Subcutaneous adipose tissue (tissue), 4 donors: Measurements from ENCODE around the gene ETFDH. TPM values are rescaled to one million over a fixed set of nuclear protein-coding genes. Genes with fewer than 3 reads are reported as not detected.

Experiments used
- total RNA-seq, 4 donors: library from RNA; depleted of rRNA; stranded (reverse); fragments of >200 nt; gene quantifications; one replicate each; pipeline ENCODE4 v1.1.0, GENCODE V29; 2016
- TF ChIP-seq, protein P1 (sequence below): fragments of 450-650 bp; IDR thresholded peaks from one replicate; pipeline ENCODE4 v1.5.1; 2016; ENCODE audit warnings: low read depth, mild to moderate bottlenecking, control low read depth, antibody characterized with exemption, moderate library complexity

Gene ETFDH
- total RNA-seq, 4 donors from 2014 or later, result 48.7 to 72.7 (median 54.2) TPM

GRCh38 chr4:158669310-158669709 lies 2.8 kb upstream of the ETFDH start:
- TF ChIP-seq, protein P1, sequence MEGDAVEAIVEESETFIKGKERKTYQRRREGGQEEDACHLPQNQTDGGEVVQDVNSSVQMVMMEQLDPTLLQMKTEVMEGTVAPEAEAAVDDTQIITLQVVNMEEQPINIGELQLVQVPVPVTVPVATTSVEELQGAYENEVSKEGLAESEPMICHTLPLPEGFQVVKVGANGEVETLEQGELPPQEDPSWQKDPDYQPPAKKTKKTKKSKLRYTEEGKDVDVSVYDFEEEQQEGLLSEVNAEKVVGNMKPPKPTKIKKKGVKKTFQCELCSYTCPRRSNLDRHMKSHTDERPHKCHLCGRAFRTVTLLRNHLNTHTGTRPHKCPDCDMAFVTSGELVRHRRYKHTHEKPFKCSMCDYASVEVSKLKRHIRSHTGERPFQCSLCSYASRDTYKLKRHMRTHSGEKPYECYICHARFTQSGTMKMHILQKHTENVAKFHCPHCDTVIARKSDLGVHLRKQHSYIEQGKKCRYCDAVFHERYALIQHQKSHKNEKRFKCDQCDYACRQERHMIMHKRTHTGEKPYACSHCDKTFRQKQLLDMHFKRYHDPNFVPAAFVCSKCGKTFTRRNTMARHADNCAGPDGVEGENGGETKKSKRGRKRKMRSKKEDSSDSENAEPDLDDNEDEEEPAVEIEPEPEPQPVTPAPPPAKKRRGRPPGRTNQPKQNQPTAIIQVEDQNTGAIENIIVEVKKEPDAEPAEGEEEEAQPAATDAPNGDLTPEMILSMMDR, result no peak

DNA sequence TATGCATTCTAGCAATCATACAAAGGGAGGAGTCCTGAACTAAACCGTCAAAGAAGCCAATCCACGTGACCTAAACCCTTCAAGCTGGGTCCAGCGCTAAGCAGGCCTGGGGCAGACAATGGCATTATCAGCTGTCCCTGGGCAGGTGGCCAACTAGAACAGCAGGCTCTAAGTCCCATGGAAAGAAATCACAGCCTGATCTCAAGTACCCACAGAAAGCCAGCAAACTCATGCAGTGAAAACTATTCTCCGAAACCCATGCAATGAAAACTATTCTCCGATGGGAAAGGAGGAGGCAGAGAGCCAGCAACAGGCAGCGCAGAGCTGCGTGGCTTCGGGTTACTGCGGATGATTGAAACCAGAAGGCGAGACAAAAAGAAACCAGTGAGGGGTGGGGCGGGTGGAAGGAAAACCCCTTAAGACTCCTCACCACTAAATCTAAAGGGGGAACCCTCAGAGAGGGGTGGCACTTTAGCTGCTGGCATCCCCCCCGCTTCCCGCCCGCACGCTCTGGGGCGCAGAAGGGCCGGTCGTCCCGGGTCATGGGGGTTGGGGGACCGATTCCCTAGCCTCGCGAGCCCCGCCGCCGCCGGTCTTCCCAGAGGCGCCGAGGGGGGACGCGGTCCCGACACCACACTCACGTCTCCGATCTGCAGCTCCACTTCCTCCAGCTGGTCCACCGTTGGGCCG lies 976 bp upstream of the ETFDH start:
- TF ChIP-seq, protein P1, result no peak

- TF ChIP-seq, protein P1, result no peak
Observed at GRCh38 chr4:158671665-158671914, 506 bp upstream of the ETFDH start, which contains the start of gene C4orf46. Gene C4orf46, minus strand, starts transcription at chr4:158671887. Its CDS starts 86 bp downstream, at chr4:158671801.

DNA sequence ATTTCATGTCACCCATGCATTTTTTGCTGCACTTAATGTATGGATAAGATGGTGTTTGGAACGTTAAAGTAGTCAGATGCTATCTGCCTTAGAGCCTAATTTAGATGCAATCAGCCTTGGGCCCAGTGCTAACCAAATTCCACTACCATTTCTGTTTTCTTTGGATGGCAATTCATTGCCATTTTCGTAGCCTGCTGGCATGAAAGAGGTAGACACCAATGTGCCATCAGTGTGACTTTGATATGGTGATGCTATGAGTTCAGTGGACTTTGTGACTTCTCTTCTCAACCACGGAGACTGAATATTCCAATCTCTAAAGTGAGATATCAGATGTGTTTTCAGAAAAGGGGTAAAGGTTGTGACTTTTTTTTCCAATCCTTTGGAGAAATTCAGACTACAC lies 1.5 kb downstream of the ETFDH start:
- TF ChIP-seq, protein P1, result no peak

GRCh38 chr4:158676076-158676475 lies 4.0 kb downstream of the ETFDH start:
- TF ChIP-seq, protein P1, result no peak

DNA sequence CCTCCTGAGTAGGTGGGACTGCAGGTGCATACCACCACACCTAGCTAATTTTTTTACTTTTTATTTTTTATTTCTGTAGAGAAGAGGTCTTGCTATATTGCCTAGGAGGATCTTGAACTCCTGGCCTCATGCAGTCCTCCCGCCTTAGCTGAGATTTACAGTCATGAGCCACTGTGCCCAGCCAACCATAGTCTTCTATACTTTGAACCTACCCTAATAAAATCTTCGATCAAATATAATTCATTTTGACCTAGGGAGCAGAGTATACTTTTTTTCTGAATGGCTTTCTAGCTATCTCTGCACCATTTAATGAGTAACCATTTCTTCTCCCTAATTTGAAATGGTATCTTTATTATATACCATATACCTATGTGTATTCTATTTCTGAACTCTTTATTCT lies 6.7 kb downstream of the ETFDH start:
- TF ChIP-seq, protein P1, result no peak

GRCh38 chr4:158681629-158682028 lies 9.5 kb downstream of the ETFDH start:
- TF ChIP-seq, protein P1, result no peak
